ENCODE results near the gene DBF4B. TPM values are rescaled to one million over a fixed set of nuclear protein-coding genes. Genes with fewer than 3 reads are reported as not detected.
"Not testable (repeated sequence)": the region's sequence is repeated elsewhere in the genome, so short reads cannot be mapped to it uniquely, and the experiment has no call there.

Gene DBF4B
- total RNA-seq, 1 donor from 2014 or later, result 16.4 TPM

DNA sequence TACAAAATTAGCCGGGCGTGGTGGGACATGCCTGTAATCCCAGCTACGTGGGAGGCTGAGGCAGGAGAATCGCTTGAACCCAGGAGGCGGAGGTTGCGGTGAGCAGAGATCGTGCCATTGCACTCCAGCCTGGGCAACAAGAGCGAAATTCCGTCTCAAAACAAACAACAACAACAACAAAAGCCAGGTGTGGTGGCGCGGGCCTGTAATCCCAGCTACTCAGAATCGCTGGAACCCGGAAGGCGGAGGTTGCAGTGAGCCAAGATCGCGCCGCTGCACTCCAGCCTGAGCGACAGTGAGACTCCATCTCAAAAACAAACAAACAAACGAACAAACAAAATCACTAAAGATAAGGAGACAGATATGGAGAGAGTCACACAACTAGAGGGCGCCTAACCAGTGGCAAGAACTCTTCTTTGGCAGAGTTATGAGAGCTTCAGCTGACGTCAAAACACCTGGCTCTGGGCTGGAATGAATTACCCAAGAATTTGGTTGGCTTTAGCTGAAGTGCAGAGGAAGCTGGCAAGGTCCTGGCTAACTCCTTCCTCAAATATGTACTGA is 17.6 kb upstream of the DBF4B start:
- H3K4me1 Mint-ChIP-seq, result peaks cover 12% of the 10 kb centered on the region
- Histone ChIP-seq H3K4me3 (peak overlapping the region; percentile 95), H3F3A (ENCODE audit: low read depth) (peaks cover 18% of the 10 kb centered on the region), H3K79me2 (ENCODE audit: low read depth) (peaks cover 36% of the 10 kb centered on the region), H3K4me2 (peak overlapping the region; percentile 96)
- H3K9ac ChIP-seq; H3K27me3 Mint-ChIP-seq (ENCODE audit: insufficient read depth, low read depth); H3K36me3 ChIP-seq; H3K27me3 ChIP-seq; H2AFZ ChIP-seq (replicated peaks); H4K20me1 ChIP-seq (ENCODE audit: low read depth); H3K27ac Mint-ChIP-seq; H3K36me3 Mint-ChIP-seq; H3K27ac ChIP-seq; H3K9me3 Mint-ChIP-seq; H3K9me3 ChIP-seq (ENCODE audit: low read depth); H3K4me1 ChIP-seq: not testable (repeated sequence)
- H3K4me3 Mint-ChIP-seq, result peak overlapping the region; percentile 98
- DNase-seq (ENCODE audit: low spot score), result peak; percentile 8
- TF ChIP-seq, protein P1, sequence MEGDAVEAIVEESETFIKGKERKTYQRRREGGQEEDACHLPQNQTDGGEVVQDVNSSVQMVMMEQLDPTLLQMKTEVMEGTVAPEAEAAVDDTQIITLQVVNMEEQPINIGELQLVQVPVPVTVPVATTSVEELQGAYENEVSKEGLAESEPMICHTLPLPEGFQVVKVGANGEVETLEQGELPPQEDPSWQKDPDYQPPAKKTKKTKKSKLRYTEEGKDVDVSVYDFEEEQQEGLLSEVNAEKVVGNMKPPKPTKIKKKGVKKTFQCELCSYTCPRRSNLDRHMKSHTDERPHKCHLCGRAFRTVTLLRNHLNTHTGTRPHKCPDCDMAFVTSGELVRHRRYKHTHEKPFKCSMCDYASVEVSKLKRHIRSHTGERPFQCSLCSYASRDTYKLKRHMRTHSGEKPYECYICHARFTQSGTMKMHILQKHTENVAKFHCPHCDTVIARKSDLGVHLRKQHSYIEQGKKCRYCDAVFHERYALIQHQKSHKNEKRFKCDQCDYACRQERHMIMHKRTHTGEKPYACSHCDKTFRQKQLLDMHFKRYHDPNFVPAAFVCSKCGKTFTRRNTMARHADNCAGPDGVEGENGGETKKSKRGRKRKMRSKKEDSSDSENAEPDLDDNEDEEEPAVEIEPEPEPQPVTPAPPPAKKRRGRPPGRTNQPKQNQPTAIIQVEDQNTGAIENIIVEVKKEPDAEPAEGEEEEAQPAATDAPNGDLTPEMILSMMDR (IDR thresholded peaks at IDR 0.05), result peak; percentile 14

DNA sequence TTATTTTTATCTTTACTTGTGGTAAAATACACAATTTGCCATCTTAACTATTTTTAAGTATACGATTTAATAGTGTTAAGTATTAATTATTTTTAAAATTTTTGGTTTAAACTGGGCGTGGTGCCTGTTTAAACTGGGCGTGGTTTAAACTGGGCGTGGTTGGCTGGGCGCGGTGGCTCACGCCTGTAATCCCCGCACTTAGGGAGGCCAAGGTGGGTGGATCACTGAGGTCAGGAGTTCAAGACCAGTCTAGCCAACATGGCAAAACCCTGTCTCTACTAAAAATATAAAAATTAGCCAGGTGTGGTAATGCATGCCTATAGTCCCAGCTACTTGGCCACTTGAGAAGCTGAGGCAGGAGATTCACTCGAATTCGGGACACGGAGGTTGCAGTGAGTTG is 14.9 kb upstream of the DBF4B start:
- Histone ChIP-seq H3K4me2 (no peak overlapping the region), H3F3A (ENCODE audit: low read depth) (peaks cover 18% of the 10 kb centered on the region), H3K4me3 (no peak overlapping the region), H3K9me3 (ENCODE audit: low read depth) (no peaks in the 10 kb centered on the region), H3K9ac (no peak overlapping the region), H4K20me1 (ENCODE audit: low read depth) (no peaks in the 10 kb centered on the region), H3K27me3 (no peaks in the 10 kb centered on the region), H3K4me1 (peaks cover 3% of the 10 kb centered on the region), H2AFZ (replicated peaks) (no peak overlapping the region), H3K79me2 (ENCODE audit: low read depth) (peaks cover 9% of the 10 kb centered on the region), H3K27ac (no peak overlapping the region), H3K36me3 (no peaks in the 10 kb centered on the region)
- TF ChIP-seq, protein P1 (IDR thresholded peaks at IDR 0.05), result no peak
- TF ChIP-seq EZH2phosphoT487 (IDR thresholded peaks at IDR 0.05) (no peak), EZH2 (IDR thresholded peaks at IDR 0.05) (no peak)
- no peaks in the 10 kb centered on the region for H3K36me3 Mint-ChIP-seq
- peaks cover 10% of the 10 kb centered on the region for H3K4me1 Mint-ChIP-seq
- H3K27me3 Mint-ChIP-seq (ENCODE audit: insufficient read depth, low read depth), result peaks cover 3% of the 10 kb centered on the region
- DNase-seq (ENCODE audit: low spot score), result no peak
- H3K9me3 Mint-ChIP-seq, result no peaks in the 10 kb centered on the region
- no peak overlapping the region for H3K27ac Mint-ChIP-seq
- no peak overlapping the region for H3K4me3 Mint-ChIP-seq

DNA sequence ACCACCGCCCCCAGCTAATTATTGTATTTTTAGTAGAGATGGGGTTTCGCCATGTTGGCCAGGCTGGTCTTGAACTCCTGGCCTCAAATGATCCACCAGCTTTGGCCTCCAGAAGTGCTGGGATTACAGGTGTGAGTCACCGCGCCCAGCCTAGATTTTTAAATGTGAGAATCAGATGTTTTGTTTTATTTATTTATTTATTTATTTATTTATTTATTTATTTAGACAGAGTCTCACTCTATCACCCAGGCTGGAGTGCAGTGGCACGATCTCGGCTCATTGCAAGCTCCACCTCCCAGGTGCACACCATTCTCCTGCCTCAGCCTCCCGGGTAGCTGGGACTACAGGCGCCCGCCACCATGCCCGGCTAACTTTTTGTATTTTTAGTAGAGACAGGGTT is 8.2 kb upstream of the DBF4B start:
- H3K4me2 ChIP-seq; H3K9ac ChIP-seq; H3K27ac Mint-ChIP-seq; H3K79me2 ChIP-seq (ENCODE audit: low read depth); H3K36me3 Mint-ChIP-seq; H3K4me1 Mint-ChIP-seq; H3K9me3 Mint-ChIP-seq; H3K9me3 ChIP-seq (ENCODE audit: low read depth); DNase-seq (ENCODE audit: low spot score); H3F3A ChIP-seq (ENCODE audit: low read depth); H3K27ac ChIP-seq; H3K4me1 ChIP-seq; H4K20me1 ChIP-seq (ENCODE audit: low read depth); H2AFZ ChIP-seq (replicated peaks); H3K4me3 Mint-ChIP-seq; H3K4me3 ChIP-seq; H3K36me3 ChIP-seq; H3K27me3 ChIP-seq; H3K27me3 Mint-ChIP-seq (ENCODE audit: insufficient read depth, low read depth): not testable (repeated sequence)

DNA sequence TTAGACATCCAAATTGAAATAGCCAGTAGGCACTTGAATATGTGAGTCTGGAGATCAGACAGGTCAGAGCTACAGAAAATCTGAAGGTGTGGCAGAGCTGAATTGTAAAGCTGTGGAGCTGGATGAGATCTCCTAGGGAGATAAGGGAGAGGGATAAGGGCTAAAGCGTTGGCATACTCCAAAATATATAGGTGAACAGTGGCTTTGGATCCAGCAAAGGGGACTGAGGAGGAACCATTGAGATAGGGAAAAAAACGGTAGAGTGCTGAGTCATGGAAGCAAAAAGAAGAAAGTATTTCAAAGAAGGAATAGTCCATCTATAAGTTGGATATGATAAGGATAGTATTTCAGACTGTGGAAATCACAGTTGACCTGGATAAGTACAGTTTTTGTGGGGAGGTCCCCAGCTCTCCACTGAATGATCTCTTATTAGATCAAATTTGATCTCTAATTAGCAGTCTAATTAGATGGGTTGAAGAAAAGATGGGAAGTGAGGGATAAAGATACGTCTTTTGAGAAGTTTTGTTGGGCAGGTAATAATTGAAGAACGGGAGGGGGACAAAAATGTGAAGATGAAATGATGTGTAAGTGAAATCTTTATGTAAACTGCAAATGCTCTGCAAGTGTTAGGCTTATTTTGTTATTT is 587 bp upstream of the DBF4B start:
- TF ChIP-seq, protein P1 (IDR thresholded peaks at IDR 0.05), result no peak
- TF ChIP-seq EZH2 (IDR thresholded peaks at IDR 0.05) (no peak), EZH2phosphoT487 (IDR thresholded peaks at IDR 0.05) (no peak)
- Histone ChIP-seq H2AFZ (replicated peaks) (peak overlapping the region; percentile 98), H3K27ac (no peak overlapping the region), H3K27me3 (peaks cover 7% of the 10 kb centered on the region), H3K4me1 (peaks cover 2% of the 10 kb centered on the region), H3K4me3 (peak overlapping the region; percentile 96), H3K79me2 (ENCODE audit: low read depth) (peaks cover 39% of the 10 kb centered on the region), H3F3A (ENCODE audit: low read depth) (peaks cover 11% of the 10 kb centered on the region), H3K9me3 (ENCODE audit: low read depth) (no peaks in the 10 kb centered on the region), H3K36me3 (no peaks in the 10 kb centered on the region), H4K20me1 (ENCODE audit: low read depth) (no peaks in the 10 kb centered on the region), H3K4me2 (peak overlapping the region; percentile 94), H3K9ac (no peak overlapping the region)
- Mint-ChIP-seq H3K4me1 (peaks cover 6% of the 10 kb centered on the region), H3K27me3 (ENCODE audit: insufficient read depth, low read depth) (peaks cover 2% of the 10 kb centered on the region), H3K36me3 (peaks cover 3% of the 10 kb centered on the region), H3K9me3 (no peaks in the 10 kb centered on the region), H3K27ac (no peak overlapping the region), H3K4me3 (no peak overlapping the region)
- no peak for DNase-seq (ENCODE audit: low spot score)

All from neural progenitor cell (in vitro differentiated cells).